Measurements from ENCODE around the gene PROM1.

Gene PROM1

DNA sequence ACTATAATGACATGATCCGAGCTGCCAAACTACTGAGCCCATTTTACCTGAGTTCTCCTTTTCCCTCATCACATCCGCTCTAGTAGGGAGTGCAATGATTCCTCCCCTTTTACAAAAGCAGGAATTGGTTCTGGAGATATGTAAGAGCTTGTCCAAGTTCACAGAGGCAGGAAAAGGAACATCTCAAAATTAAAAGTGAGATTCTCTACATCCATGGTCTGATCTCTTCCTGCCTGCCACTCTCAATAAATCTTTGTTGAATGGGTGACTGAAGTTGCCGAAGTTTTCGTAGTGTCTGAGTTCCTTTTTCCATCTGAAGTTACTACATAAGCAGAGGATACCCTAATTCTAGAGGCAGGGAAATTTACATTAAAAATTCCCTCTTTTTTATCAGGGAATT is 145.2 kb downstream of the PROM1 start, which contains the start of gene FGFBP1:
TSS of gene FGFBP1 (minus strand) at position 101 of the 400 bp plus-strand sequence. CDS start 2,108 bp downstream, outside the sequence.
- H3K4me3 ChIP-seq, result no peak within 1 kb of the TSS
- no peaks in the 10 kb centered on the region for H3K36me3 ChIP-seq (ENCODE audit: insufficient read depth, low read length)
- H3K27ac ChIP-seq, result no peak within 1 kb of the TSS
- H3K9ac ChIP-seq (ENCODE audit: insufficient read length), result no peak within 1 kb of the TSS
- H3K9me3 ChIP-seq (ENCODE audit: low read depth, low read length), result no peaks in the 10 kb centered on the region
- TF ChIP-seq FOXP2 (optimal IDR thresholded peaks at IDR 0.05; ENCODE audit: control extremely low read depth, extremely low read length, insufficient read depth) (no peak), EZH2 (IDR thresholded peaks at IDR 0.05) (no peak), POLR2AphosphoS5 (IDR thresholded peaks at IDR 0.05; ENCODE audit: borderline replicate concordance, low read depth, low read length) (no peak)
- no peak for DNase-seq (ENCODE audit: low read depth, low spot score)

DNA sequence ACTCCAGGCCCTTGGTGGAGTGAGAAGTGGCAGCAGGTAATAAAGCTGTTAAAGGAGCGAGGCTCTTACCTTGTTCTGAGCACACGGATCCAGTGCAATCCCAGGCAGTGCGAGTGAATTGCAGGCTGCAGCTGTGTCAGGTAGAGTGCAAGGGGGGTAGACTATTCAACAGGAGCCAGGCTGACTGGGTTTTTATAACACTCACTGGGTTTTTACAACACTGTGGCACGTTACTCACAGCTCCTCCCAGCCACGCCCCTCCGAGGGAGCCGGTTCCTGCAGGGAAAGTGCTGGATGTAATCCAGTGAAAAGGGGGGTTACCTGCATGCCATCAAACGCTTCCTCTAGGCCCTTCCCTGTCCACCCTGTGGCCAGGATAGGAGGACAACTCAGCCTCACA is 145.6 kb downstream of the PROM1 start:
- Histone ChIP-seq H3K4me3 (no peak overlapping the region), H3K27ac (no peak overlapping the region), H3K9me3 (ENCODE audit: low read depth, low read length) (no peaks in the 10 kb centered on the region), H3K9ac (ENCODE audit: insufficient read length) (no peak overlapping the region), H3K36me3 (ENCODE audit: insufficient read depth, low read length) (no peaks in the 10 kb centered on the region)
- TF ChIP-seq EZH2 (IDR thresholded peaks at IDR 0.05), result no peak
- no peak for TF ChIP-seq FOXP2 (optimal IDR thresholded peaks at IDR 0.05; ENCODE audit: control extremely low read depth, extremely low read length, insufficient read depth)
- no peak for TF ChIP-seq POLR2AphosphoS5 (IDR thresholded peaks at IDR 0.05; ENCODE audit: borderline replicate concordance, low read depth, low read length)
- DNase-seq (ENCODE audit: low read depth, low spot score), result no peak

DNA sequence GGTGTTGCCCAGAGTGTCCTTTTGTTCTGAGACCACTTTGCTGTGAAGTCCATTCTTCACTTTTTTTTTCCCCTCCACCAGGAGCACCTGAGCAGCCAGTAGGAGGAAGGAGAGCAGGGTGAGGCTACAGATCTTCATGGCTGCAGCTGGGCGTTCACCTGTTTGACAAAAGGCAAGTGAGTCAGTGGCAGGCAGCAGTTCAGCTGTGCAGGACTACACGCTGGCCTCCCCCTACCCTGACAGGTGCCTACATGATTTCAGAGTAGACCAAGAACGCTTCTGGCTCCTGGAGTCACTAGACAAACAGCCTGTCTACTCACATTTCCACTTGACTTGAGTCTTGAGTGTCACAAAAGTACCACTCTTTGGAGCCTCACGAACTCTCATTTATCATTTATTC is 147.3 kb downstream of the PROM1 start:
- H3K9ac ChIP-seq (ENCODE audit: insufficient read length), result no peak overlapping the region
- TF ChIP-seq EZH2 (IDR thresholded peaks at IDR 0.05), result no peak
- no peak for TF ChIP-seq POLR2AphosphoS5 (IDR thresholded peaks at IDR 0.05; ENCODE audit: borderline replicate concordance, low read depth, low read length)
- no peak for TF ChIP-seq FOXP2 (optimal IDR thresholded peaks at IDR 0.05; ENCODE audit: control extremely low read depth, extremely low read length, insufficient read depth)
- no peaks in the 10 kb centered on the region for H3K36me3 ChIP-seq (ENCODE audit: insufficient read depth, low read length)
- H3K9me3 ChIP-seq (ENCODE audit: low read depth, low read length), result no peaks in the 10 kb centered on the region
- H3K27ac ChIP-seq, result no peak overlapping the region
- DNase-seq (ENCODE audit: low read depth, low spot score), result no peak
- H3K4me3 ChIP-seq, result no peak overlapping the region

DNA sequence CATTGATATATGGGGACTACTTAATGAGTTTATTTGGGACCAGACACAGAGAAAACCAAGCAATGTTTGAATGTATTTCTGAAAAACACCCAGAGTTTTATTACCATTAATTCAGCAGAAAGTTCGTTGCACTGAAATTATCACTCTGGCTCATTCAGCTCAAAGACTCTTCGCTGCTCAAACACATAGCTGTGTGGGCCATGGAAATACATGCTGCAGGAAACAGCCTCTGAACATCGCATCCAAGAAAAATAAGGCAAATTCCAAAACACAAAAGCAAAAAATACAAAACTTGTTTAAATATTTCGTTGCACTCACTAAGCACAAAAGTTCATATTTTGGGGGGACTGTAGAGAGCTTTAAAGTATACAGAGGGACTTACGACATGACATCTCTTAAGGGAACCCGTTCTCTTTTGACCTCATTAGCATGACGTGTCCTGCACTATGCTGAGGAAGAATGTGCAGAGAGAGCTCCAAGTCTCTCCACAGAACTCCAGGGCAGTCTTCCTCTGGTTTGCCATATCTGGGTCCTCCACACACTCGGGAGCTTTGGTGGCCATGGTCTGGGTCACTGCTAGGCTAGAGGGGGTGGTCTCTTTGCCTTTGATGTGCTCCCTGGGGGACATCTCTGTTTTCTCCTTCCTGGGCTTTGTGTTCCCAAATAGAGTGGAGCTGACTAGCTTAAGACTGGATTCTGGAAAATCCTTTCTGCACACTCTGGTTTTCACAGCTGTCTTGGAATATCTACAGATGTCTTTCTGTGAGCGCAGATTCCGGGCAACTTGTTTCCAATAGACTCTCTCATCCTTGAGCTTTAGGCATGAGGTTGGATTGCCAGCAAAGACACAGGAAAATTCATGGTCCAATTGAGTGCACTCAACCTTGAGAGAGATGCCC is 148.1 kb downstream of the PROM1 start:
- TF ChIP-seq EZH2 (IDR thresholded peaks at IDR 0.05) (no peak), POLR2AphosphoS5 (IDR thresholded peaks at IDR 0.05; ENCODE audit: borderline replicate concordance, low read depth, low read length) (no peak), FOXP2 (optimal IDR thresholded peaks at IDR 0.05; ENCODE audit: control extremely low read depth, extremely low read length, insufficient read depth) (no peak)
- no peak for DNase-seq (ENCODE audit: low read depth, low spot score)
- H3K36me3 ChIP-seq (ENCODE audit: insufficient read depth, low read length), result no peaks in the 10 kb centered on the region
- H3K9ac ChIP-seq (ENCODE audit: insufficient read length), result no peak overlapping the region
- no peak overlapping the region for H3K27ac ChIP-seq
- H3K4me3 ChIP-seq, result no peak overlapping the region
- H3K9me3 ChIP-seq (ENCODE audit: low read depth, low read length), result no peaks in the 10 kb centered on the region

DNA sequence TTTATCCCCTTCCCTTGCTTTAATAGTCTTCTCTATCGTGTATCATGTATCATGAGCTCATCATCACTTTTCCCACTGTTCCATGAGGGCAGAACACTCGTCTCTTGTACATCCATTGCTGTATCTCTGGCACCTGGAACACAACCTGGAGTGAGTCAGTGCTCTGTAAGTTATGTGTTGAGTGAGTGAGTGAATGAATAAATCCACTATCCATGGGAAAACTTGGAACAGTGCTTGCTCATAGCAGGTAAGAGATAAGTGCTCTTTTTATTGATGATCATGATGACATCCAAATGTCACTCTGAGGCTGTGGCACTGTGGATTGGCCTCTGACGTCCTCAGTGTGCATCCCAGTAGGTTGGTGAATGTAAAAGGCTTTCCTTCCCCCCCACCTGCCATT is 149.6 kb downstream of the PROM1 start:
- H3K4me3 ChIP-seq, result no peak overlapping the region
- TF ChIP-seq EZH2 (IDR thresholded peaks at IDR 0.05) (no peak), FOXP2 (optimal IDR thresholded peaks at IDR 0.05; ENCODE audit: control extremely low read depth, extremely low read length, insufficient read depth) (no peak), POLR2AphosphoS5 (IDR thresholded peaks at IDR 0.05; ENCODE audit: borderline replicate concordance, low read depth, low read length) (no peak)
- no peaks in the 10 kb centered on the region for H3K9me3 ChIP-seq (ENCODE audit: low read depth, low read length)
- no peak overlapping the region for H3K9ac ChIP-seq (ENCODE audit: insufficient read length)
- no peaks in the 10 kb centered on the region for H3K36me3 ChIP-seq (ENCODE audit: insufficient read depth, low read length)
- no peak overlapping the region for H3K27ac ChIP-seq
- no peak for DNase-seq (ENCODE audit: low read depth, low spot score)

DNA sequence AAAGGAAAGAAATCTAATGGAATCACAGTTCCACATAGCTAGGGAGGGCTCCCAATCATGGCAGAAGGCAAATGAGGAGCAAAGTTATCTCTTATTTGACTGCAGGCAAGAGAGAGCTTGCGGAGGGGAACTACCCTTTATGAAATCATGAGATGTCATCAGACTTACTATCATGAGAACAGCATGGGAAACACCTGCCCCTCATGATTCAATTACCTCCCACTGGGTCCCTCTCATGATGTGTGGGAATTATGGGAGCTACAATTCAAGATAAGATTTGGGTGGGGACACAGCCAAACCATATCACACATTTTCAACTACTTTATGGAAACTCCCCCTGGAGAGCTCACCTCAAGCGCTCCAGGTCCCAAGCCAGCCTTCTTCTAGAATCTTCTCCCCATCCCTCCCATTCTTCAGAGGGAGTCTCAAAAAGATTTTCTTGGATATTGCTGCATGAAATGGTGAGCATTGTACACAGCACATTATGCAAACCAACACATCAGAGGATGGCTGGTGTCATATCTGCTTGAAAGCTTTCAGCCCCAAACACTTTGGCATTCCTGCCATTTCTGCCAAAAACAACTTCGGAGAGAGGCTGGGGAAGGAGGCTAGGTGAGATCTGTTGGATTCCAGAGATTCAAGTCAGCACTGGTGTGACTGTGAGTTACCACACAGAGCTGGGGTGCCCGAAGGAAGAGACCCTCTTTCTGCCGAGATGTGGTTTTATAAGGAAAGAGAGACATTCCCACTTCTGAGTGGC is 152.2 kb downstream of the PROM1 start:
- Histone ChIP-seq H3K9me3 (ENCODE audit: low read depth, low read length) (no peaks in the 10 kb centered on the region), H3K4me3 (no peak overlapping the region), H3K27ac (no peak overlapping the region), H3K36me3 (ENCODE audit: insufficient read depth, low read length) (no peaks in the 10 kb centered on the region), H3K9ac (ENCODE audit: insufficient read length) (no peak overlapping the region)
- DNase-seq (ENCODE audit: low read depth, low spot score), result no peak
- TF ChIP-seq POLR2AphosphoS5 (IDR thresholded peaks at IDR 0.05; ENCODE audit: borderline replicate concordance, low read depth, low read length), result no peak

DNA sequence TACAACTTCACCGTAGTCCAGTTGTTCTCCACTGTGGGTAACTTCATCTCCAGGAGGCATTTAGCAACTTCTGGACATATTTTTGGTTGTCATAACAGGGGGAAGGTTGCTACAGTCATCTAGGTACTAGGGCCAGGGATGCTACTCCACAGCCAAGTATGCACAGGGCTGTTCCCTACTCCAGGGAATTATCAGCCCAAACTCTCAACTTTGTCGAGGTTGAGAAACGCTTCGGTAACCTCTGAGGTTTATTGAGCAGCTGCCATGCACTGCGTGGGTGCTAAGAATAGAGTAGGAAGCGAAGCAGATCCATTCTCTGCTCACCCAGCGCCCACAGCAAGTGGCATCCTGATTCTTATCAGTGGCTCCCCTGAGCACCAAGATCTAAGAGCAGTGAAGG is 153.5 kb downstream of the PROM1 start:
- no peak overlapping the region for H3K4me3 ChIP-seq
- no peaks in the 10 kb centered on the region for H3K36me3 ChIP-seq (ENCODE audit: insufficient read depth, low read length)
- no peaks in the 10 kb centered on the region for H3K9me3 ChIP-seq (ENCODE audit: low read depth, low read length)
- no peak for TF ChIP-seq FOXP2 (optimal IDR thresholded peaks at IDR 0.05; ENCODE audit: control extremely low read depth, extremely low read length, insufficient read depth)
- no peak for TF ChIP-seq POLR2AphosphoS5 (IDR thresholded peaks at IDR 0.05; ENCODE audit: borderline replicate concordance, low read depth, low read length)
- TF ChIP-seq EZH2 (IDR thresholded peaks at IDR 0.05), result no peak
- no peak overlapping the region for H3K27ac ChIP-seq
- no peak overlapping the region for H3K9ac ChIP-seq (ENCODE audit: insufficient read length)
- DNase-seq (ENCODE audit: low read depth, low spot score), result no peak

DNA sequence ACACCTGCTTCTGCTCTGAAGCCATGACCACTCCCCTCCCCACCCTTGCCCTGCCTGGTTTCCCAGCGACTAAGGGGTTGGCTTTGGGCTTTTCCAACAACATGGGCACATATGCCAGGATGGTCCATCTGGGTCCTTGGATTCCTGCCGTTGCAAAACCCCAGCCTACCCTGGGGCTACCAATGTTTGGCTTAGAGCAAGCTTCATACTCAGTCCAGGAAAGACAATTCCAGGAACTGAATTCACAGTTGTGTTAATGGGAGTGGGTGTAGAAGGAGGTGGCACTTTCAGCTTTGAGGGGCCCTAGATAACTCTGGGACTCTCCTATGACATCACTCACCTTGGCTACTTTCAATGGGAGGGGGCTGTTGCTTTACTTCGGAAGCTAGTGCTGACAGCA is 154.3 kb downstream of the PROM1 start:
- TF ChIP-seq FOXP2 (optimal IDR thresholded peaks at IDR 0.05; ENCODE audit: control extremely low read depth, extremely low read length, insufficient read depth) (no peak), EZH2 (IDR thresholded peaks at IDR 0.05) (no peak), POLR2AphosphoS5 (IDR thresholded peaks at IDR 0.05; ENCODE audit: borderline replicate concordance, low read depth, low read length) (no peak)

More for the DNA sequence above, 154.3 kb downstream of the PROM1 start:
- Histone ChIP-seq H3K4me3 (no peak overlapping the region), H3K36me3 (ENCODE audit: insufficient read depth, low read length) (no peaks in the 10 kb centered on the region), H3K9me3 (ENCODE audit: low read depth, low read length) (no peaks in the 10 kb centered on the region), H3K27ac (no peak overlapping the region), H3K9ac (ENCODE audit: insufficient read length) (no peak overlapping the region)
- DNase-seq (ENCODE audit: low read depth, low spot score), result no peak
